Neuronal stem cell (in vitro differentiated cells): Measurements from ENCODE around the gene JUND.

Experiments
- DNase-seq: peaks from one replicate; pipeline ENCODE4 v3.0.0-alpha.2; 2013; ENCODE audit warnings: low spot score
- H2AFZ ChIP-seq: one replicate; pipeline ENCODE4 v1.6.1; 2013; ENCODE audit warnings: mild to moderate bottlenecking, low read length, inconsistent platforms
- H2AK5ac ChIP-seq: 2 replicates; pipeline ENCODE4 v1.6.1; 2013; ENCODE audit warnings: low read depth, mild to moderate bottlenecking, inconsistent platforms, low read length, moderate library complexity, mixed read lengths
- H2BK120ac ChIP-seq: 2 replicates; pipeline ENCODE4 v1.6.1; 2013; ENCODE audit warnings: low read depth, mild to moderate bottlenecking, inconsistent platforms, low read length, moderate library complexity, mixed read lengths
- H2BK12ac ChIP-seq: one replicate; pipeline ENCODE4 v1.6.1; 2013; ENCODE audit warnings: low read length, inconsistent platforms
- H2BK15ac ChIP-seq: 2 replicates; pipeline ENCODE4 v1.6.1; 2013; ENCODE audit warnings: mild to moderate bottlenecking, low read length, inconsistent platforms, mixed read lengths
- H2BK5ac ChIP-seq: one replicate; pipeline ENCODE4 v1.6.1; 2013; ENCODE audit warnings: inconsistent platforms, mild to moderate bottlenecking, low read length, moderate library complexity
- H3K14ac ChIP-seq: one replicate; pipeline ENCODE4 v1.6.1; 2013; ENCODE audit warnings: low read length, inconsistent platforms
- H3K18ac ChIP-seq: 2 replicates; pipeline ENCODE4 v1.6.1; 2013; ENCODE audit warnings: low read length, inconsistent platforms
- H3K23ac ChIP-seq: 2 replicates; pipeline ENCODE4 v1.6.1; 2013; ENCODE audit warnings: low read depth, mild to moderate bottlenecking, mixed read lengths, low read length, inconsistent platforms; ENCODE audit not compliant: poor library complexity
- H3K27ac ChIP-seq: replicated peaks from 3 replicates; pipeline ENCODE4 v1.5.1; 2013; ENCODE audit warnings: low read length, inconsistent platforms
- H3K27me3 ChIP-seq, 3 experiments: 2 replicates each; pipeline ENCODE4 v1.6.1; 2013; ENCODE audit warnings: low read length in 3 of 3, mild to moderate bottlenecking in 2 of 3, inconsistent platforms in 1 of 3, low read depth in 1 of 3, mixed read lengths in 1 of 3, moderate library complexity in 1 of 3; ENCODE audit not compliant: control insufficient read depth in 3 of 3, insufficient read depth in 3 of 3
- H3K36me3 ChIP-seq, 2 donors: replicated peaks in 1 of 2; 2 replicates each; pipeline ENCODE4 v1.6.1; 2013; ENCODE audit warnings: low read length in 2 of 2; ENCODE audit not compliant: control insufficient read depth in 2 of 2, insufficient read depth in 2 of 2
- H3K4ac ChIP-seq: 2 replicates; pipeline ENCODE4 v1.6.1; 2013; ENCODE audit warnings: inconsistent platforms, mild to moderate bottlenecking, low read length, moderate library complexity
- H3K4me1 ChIP-seq, 2 donors: 1 replicate in 1 of 2; 2 replicates in 1 of 2; pipeline ENCODE4 v1.6.1; 2013; ENCODE audit warnings: low read length in 2 of 2, low read depth in 1 of 2; ENCODE audit not compliant: control insufficient read depth in 2 of 2, insufficient read depth in 1 of 2
- H3K4me2 ChIP-seq: one replicate; pipeline ENCODE4 v1.6.1; 2013; ENCODE audit warnings: mild to moderate bottlenecking, low read length, inconsistent platforms; ENCODE audit not compliant: insufficient read depth, poor library complexity, severe bottlenecking
- H3K4me3 ChIP-seq, 2 donors: 2 replicates each; pipeline ENCODE4 v1.5.1; 2013; ENCODE audit warnings: low read length in 2 of 2, mild to moderate bottlenecking in 2 of 2, inconsistent platforms in 1 of 2, moderate library complexity in 1 of 2
- H3K79me1 ChIP-seq: one replicate; pipeline ENCODE4 v1.6.1; 2013; ENCODE audit warnings: low read depth, mild to moderate bottlenecking, inconsistent platforms, low read length, moderate library complexity
- H3K9ac ChIP-seq: one replicate; pipeline ENCODE4 v1.6.1; 2013; ENCODE audit warnings: mild to moderate bottlenecking, low read depth, low read length, inconsistent platforms; ENCODE audit not compliant: poor library complexity
- H3K9me3 ChIP-seq, 2 donors: replicated peaks in 1 of 2; 2 replicates each; pipeline versions ENCODE3 to v1.6.1; 2013; ENCODE audit warnings: low read length in 2 of 2, mild to moderate bottlenecking in 2 of 2, inconsistent platforms in 1 of 2, low read depth in 1 of 2, mixed read lengths in 1 of 2, moderate library complexity in 1 of 2; ENCODE audit not compliant: control insufficient read depth in 2 of 2, insufficient read depth in 1 of 2
- H4K8ac ChIP-seq: one replicate; pipeline ENCODE4 v1.6.1; 2013; ENCODE audit warnings: low read depth, mild to moderate bottlenecking, inconsistent platforms, low read length, moderate library complexity
- H4K91ac ChIP-seq: one replicate; pipeline ENCODE4 v1.6.1; 2013; ENCODE audit warnings: low read length, low read depth, mild to moderate bottlenecking, inconsistent platforms; ENCODE audit not compliant: poor library complexity
- WGBS, 2 donors: extraction: QIAGEN DNeasy Blood & Tissue Kit; methylation state at CpG; one replicate each; pipeline ENCODE4 v1.1.7; 2013; ENCODE audit warnings: missing lambda C conversion rate in 2 of 2, mixed read lengths in 1 of 2; ENCODE audit not compliant: insufficient read length in 2 of 2, insufficient replicate concordance in 1 of 2; ENCODE audit errors: extremely low coverage in 2 of 2; 5-methylcytosine and 5-hydroxymethylcytosine counted together

JUND gene

DNA sequence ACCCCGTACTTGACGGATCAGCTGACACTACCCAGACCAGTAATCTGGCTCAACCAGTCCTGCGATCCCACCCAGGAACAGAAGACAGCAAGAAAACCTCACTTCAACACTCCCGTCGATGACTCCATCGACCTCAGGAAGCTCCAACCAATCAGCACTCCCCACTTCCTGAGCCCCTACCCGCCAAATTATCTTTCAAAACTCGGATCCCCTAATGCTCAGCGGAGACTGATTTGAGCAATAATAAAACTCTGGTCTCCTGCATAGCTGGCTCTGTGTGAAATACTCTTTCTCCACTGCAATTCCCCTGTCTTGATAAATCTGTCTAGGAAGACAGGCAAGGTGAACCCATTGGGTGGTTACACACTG lies 40.3 kb upstream of the JUND start:
- no peak overlapping the region for H2BK5ac ChIP-seq
- WGBS, 2 donors, result no CpG with 5 or more reads among the region's 9 CpGs
- H2AFZ ChIP-seq, result peak overlapping the region; percentile 81
- no peaks in the 10 kb centered on the region for H3K27me3 ChIP-seq
- no peak overlapping the region for H3K27ac ChIP-seq
- peaks cover 8 to 9% of the 10 kb centered on the region in 2 donors for H3K4me1 ChIP-seq
- H3K4me2 ChIP-seq, result peak overlapping the region; percentile 62
- DNase-seq, result no peak
- H4K91ac ChIP-seq, result no peak overlapping the region
- H3K9me3 ChIP-seq, result no peaks in the 10 kb centered on the region
- no peak overlapping the region for H3K23ac ChIP-seq
- no peak overlapping the region for H2BK15ac ChIP-seq
- H3K14ac ChIP-seq, result no peak overlapping the region
- no peak overlapping the region for H3K18ac ChIP-seq
- H4K8ac ChIP-seq, result no peak overlapping the region
- no peak overlapping the region for H3K4ac ChIP-seq
- H3K36me3 ChIP-seq, result peaks cover 9 to 34% of the 10 kb centered on the region in 2 donors
- H3K9ac ChIP-seq, result no peak overlapping the region
- H2AK5ac ChIP-seq, result no peak overlapping the region
- H2BK12ac ChIP-seq, result no peak overlapping the region
- H3K4me3 ChIP-seq, result peak overlapping the region in 1 of 2 donors; percentile 93
- H3K79me1 ChIP-seq, result peaks cover 20% of the 10 kb centered on the region
- H2BK120ac ChIP-seq, result no peak overlapping the region

DNA sequence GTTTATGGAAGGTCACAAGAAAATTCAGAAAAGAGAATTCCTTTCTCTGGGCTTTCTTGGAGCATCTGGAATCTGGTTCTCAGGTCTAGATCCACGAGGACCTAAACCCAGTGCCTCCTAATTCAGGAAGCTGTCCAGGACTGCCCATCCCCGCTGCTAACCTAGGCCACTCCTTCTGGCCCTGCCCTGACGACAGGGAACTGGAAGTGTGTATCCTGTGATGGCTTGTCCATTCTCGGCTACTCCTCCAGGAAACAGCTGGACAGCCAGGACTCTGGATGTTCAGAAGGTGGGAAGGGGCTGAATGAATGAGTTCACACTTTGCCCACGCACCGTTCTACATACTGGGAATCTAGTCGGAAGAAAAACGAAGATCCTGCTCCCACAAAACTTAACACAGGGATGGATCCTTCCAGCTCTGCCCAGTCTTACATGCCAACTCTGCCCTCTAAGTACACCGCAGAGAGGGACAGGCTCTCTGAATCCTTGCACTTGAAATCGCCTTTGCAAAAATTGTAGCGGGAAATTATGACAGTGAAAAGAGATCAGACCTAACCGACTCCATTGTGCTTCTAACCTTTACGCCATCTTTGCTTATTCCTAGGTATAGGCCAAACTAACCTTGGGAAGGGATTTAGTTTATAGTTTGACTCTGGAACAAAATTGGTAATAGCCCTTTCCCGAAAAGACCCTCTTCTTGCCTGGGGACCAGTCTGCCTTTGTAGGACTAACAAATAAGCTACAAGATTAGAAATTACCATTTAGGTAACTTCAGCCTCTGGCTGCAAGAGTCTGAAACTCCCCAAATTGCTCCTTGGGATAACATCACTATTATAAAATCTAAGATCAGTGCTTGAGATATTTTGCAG lies 39.7 kb upstream of the JUND start:
- Histone ChIP-seq H3K79me1 (peaks cover 20% of the 10 kb centered on the region), H2AFZ (no peak overlapping the region), H3K9ac (no peak overlapping the region), H3K4me3 (peak overlapping the region in 1 of 2 donors; percentile 93), H3K9me3 (no peaks in the 10 kb centered on the region), H3K18ac (no peak overlapping the region), H3K27ac (no peak overlapping the region), H3K14ac (no peak overlapping the region), H3K27me3 (no peaks in the 10 kb centered on the region), H3K23ac (no peak overlapping the region), H2BK120ac (no peak overlapping the region), H3K4me2 (no peak overlapping the region), H2BK15ac (no peak overlapping the region), H2AK5ac (no peak overlapping the region), H4K91ac (no peak overlapping the region), H2BK12ac (no peak overlapping the region), H3K4me1 (peaks cover 8 to 9% of the 10 kb centered on the region in 2 donors), H2BK5ac (no peak overlapping the region), H3K4ac (no peak overlapping the region), H4K8ac (no peak overlapping the region), H3K36me3 (peaks cover 9 to 40% of the 10 kb centered on the region in 2 donors)
- WGBS, 2 donors, result no CpG with 5 or more reads among the region's 14 CpGs
- no peak for DNase-seq

DNA sequence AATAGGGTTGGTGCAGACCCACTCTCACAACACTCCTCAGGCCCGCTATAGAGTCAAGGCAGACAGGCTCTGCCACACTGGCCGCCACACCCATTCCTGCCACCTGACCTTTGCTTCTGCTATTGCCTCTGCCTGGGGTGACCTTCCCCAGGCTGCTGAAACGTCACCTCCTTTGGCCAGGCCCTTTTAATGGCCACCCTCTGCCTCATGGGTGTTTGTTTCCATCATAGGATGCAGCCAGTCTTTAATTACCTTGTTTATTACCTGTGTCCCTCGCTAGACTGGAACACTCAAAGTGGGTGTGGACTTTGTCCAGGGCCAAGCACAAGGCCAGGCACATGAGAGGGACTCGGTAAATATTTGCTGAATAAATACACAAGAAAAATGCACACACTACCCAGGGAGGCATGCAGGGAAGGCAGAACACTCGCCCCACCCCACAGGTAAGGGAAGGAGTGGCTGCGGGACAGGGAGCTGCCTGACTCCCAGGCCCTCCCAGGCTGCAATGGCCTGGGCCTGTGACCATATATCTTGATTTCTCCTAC lies 38.2 kb upstream of the JUND start:
- Histone ChIP-seq H2BK120ac (no peak overlapping the region), H3K9me3 (no peaks in the 10 kb centered on the region), H3K18ac (no peak overlapping the region), H3K4me1 (peaks cover 8 to 9% of the 10 kb centered on the region in 2 donors), H3K4ac (no peak overlapping the region), H3K27ac (no peak overlapping the region), H2BK15ac (no peak overlapping the region), H4K8ac (no peak overlapping the region), H2BK5ac (no peak overlapping the region), H3K36me3 (peaks cover 10 to 53% of the 10 kb centered on the region in 2 donors), H3K9ac (peak overlapping the region; percentile 45), H2BK12ac (no peak overlapping the region), H2AFZ (no peak overlapping the region), H3K79me1 (peaks cover 23% of the 10 kb centered on the region), H3K23ac (no peak overlapping the region), H4K91ac (no peak overlapping the region), H3K4me3 (no peak overlapping the region), H3K27me3 (no peaks in the 10 kb centered on the region), H2AK5ac (no peak overlapping the region), H3K14ac (no peak overlapping the region), H3K4me2 (no peak overlapping the region)
- WGBS, 2 donors, result no CpG with 5 or more reads among the region's 7 CpGs
- DNase-seq, result no peak

GRCh38 chr19:18317961-18318800 lies 36.8 kb upstream of the JUND start:
- H3K4me3 ChIP-seq, result no peak overlapping the region
- peak overlapping the region; percentile 39 for H2BK5ac ChIP-seq
- no peak overlapping the region for H3K14ac ChIP-seq
- no peak overlapping the region for H3K4me2 ChIP-seq
- no peak overlapping the region for H3K9ac ChIP-seq
- H2BK15ac ChIP-seq, result no peak overlapping the region
- no peak for DNase-seq
- WGBS, 2 donors, result no CpG with 5 or more reads among the region's 18 CpGs
- peak overlapping the region; percentile 27 for H3K23ac ChIP-seq
- H2BK12ac ChIP-seq, result no peak overlapping the region
- H3K27ac ChIP-seq, result no peak overlapping the region
- peak overlapping the region; percentile 49 for H2AK5ac ChIP-seq
- no peak overlapping the region for H3K4ac ChIP-seq
- H4K91ac ChIP-seq, result no peak overlapping the region
- H3K4me1 ChIP-seq, result peaks cover 4 to 9% of the 10 kb centered on the region in 2 donors
- H2AFZ ChIP-seq, result no peak overlapping the region
- H4K8ac ChIP-seq, result no peak overlapping the region
- H2BK120ac ChIP-seq, result no peak overlapping the region
- H3K79me1 ChIP-seq, result peaks cover 23% of the 10 kb centered on the region
- H3K36me3 ChIP-seq, result peaks cover 18 to 68% of the 10 kb centered on the region in 2 donors
- peak overlapping the region; percentile 25 for H3K18ac ChIP-seq
- H3K27me3 ChIP-seq, result no peaks in the 10 kb centered on the region
- no peaks in the 10 kb centered on the region for H3K9me3 ChIP-seq
